CD4-positive, alpha-beta memory T cell (primary cell): ENCODE results near the gene PGLYRP1. TPM values are rescaled to one million over a fixed set of nuclear protein-coding genes. Genes with fewer than 3 reads are reported as not detected.
A peak's percentile ranks its signal among the peaks of the same experiment; 100 is the strongest.

Experiments
- CTCF ChIA-PET: fragments of 350-600 bp; sonication (Branson Sonifier 250); formaldehyde crosslinking; loops from one replicate; lab custom pipeline; 2021; ENCODE audit warnings: inconsistent platforms; ENCODE audit not compliant: partially characterized antibody; lab: Charles Lee
- POLR2A ChIA-PET: fragments of 350-600 bp; sonication (Branson Sonifier 250); formaldehyde crosslinking; loops from one replicate; lab custom pipeline; 2021; ENCODE audit not compliant: partially characterized antibody; lab: Charles Lee
- DNase-seq, 5 donors: peaks; one replicate each; pipeline versions ENCODE4 v3.0.0 to v3.0.0-alpha.2; 2020 to 2022; ENCODE audit warnings: mixed read lengths in 1 of 5
- H3K27ac ChIP-seq: one replicate; pipeline ENCODE4 v1.7.0; 2013; ENCODE audit warnings: low read depth, low read length
- H3K27me3 ChIP-seq: 2 replicates; pipeline ENCODE4 v1.7.0; 2013; ENCODE audit warnings: mild to moderate bottlenecking, low read length, moderate library complexity; ENCODE audit not compliant: insufficient read depth
- H3K36me3 ChIP-seq: 2 replicates; pipeline ENCODE4 v1.7.0; 2013; ENCODE audit warnings: mild to moderate bottlenecking, low read length, moderate library complexity; ENCODE audit not compliant: insufficient read depth
- H3K4me1 ChIP-seq: 2 replicates; pipeline ENCODE4 v1.7.0; 2013; ENCODE audit warnings: mild to moderate bottlenecking, low read length, moderate library complexity; ENCODE audit not compliant: insufficient read depth
- H3K4me3 ChIP-seq, 2 donors: one replicate each; pipeline ENCODE4 v1.7.0; 2013; ENCODE audit warnings: low read length in 2 of 2, mild to moderate bottlenecking in 1 of 2
- H3K9me3 ChIP-seq, 2 donors: one replicate each; pipeline ENCODE4 v1.7.0; 2013; ENCODE audit warnings: low read length in 2 of 2, control low read depth in 1 of 2; ENCODE audit not compliant: control insufficient read depth in 1 of 2
- H3K27ac Mint-ChIP-seq, 7 donors: one replicate each; pipeline ENCODE4 v1.8.0; 2020 to 2021; ENCODE audit warnings: mixed read lengths in 7 of 7, mild to moderate bottlenecking in 6 of 7, inconsistent platforms in 3 of 7, moderate library complexity in 3 of 7
- H3K27me3 Mint-ChIP-seq, 2 donors: one replicate each; pipeline ENCODE4 v1.8.0; 2020 to 2021; ENCODE audit warnings: mixed read lengths in 2 of 2
- H3K36me3 Mint-ChIP-seq, 2 donors: one replicate each; pipeline ENCODE4 v1.8.0; 2020 to 2021; ENCODE audit warnings: mixed read lengths in 2 of 2, inconsistent platforms in 1 of 2, mild to moderate bottlenecking in 1 of 2
- H3K4me1 Mint-ChIP-seq, 4 donors: one replicate each; pipeline ENCODE4 v1.8.0; 2020 to 2021; ENCODE audit warnings: mixed read lengths in 4 of 4, mild to moderate bottlenecking in 1 of 4
- H3K4me3 Mint-ChIP-seq, 8 donors: one replicate each; pipeline ENCODE4 v1.8.0; 2020 to 2021; ENCODE audit warnings: mixed read lengths in 8 of 8, mild to moderate bottlenecking in 7 of 8, moderate library complexity in 6 of 8, inconsistent platforms in 3 of 8
- H3K9me3 Mint-ChIP-seq, 8 donors: one replicate each; pipeline ENCODE4 v1.8.0; 2020 to 2021; ENCODE audit warnings: mixed read lengths in 8 of 8, mild to moderate bottlenecking in 5 of 8, inconsistent platforms in 3 of 8, moderate library complexity in 1 of 8
- intact Hi-C: fragments of 100-400 bp; cut with micrococcal nuclease; formaldehyde crosslinking; loops from one replicate; pipeline ENCODE4 v1.15.1; 2023
- microRNA-seq: library from miRNA; unstranded; fragments of <30 nt; microRNA quantifications from one replicate; pipeline ENCODE4 v1.2.0, GENCODE V29; 2021; ENCODE audit warnings: borderline replicate concordance, borderline number of aligned reads, borderline microRNAs expressed, mixed read lengths
- polyA plus RNA-seq, 2 donors: library from polyadenylated mRNA; unstranded; fragments of 300-500 nt; fragmentation: Illumina TruSeq; gene quantifications; one replicate each; pipeline ENCODE4 v1.2.3, GENCODE V29; 2021
- total RNA-seq, 2 experiments: library from RNA; stranded (reverse); gene quantifications; one replicate each; pipeline ENCODE4 v1.2.3, GENCODE V29; 2021

The PGLYRP1 gene
- total and polyA plus RNA-seq, 4 experiments from 2014 or later, result not detected

DNA sequence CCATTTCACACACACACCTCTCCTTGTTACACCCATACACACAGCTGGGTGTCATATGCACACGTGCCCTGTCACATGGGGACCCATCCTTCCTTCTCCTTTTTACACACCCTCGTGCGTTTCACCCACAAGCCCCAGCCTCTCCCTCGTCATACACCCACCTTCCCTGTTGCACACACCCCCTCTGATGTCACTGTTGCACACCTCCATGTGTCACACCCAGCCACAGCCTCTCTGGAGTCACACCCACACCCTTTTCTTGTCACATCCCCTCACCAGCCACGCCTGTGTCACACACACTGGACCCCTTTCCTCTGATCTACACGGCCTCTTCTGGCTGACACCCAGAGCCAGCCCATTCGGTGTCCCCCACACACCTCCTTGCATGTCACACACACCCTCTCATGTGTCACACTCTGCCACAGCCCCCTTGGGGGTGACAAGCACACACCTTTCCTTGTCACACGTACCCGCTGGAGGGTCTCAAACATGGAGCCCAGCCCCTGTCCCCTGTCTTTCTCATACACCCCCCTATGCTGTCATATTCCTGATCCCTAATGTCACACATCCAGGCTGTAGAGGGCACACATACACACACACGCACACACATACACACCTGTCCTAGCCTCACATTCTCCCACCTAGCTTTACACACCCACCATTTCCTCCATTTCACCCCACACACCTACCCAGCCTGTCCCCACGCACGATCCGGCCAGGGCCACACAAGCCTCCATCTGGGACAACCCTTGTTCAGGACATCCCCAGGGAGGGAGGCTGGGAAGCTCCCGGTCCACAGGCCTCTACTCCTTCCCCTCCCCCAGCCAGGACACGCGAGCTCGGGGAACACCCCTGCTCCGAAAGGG lies 50.5 kb downstream of the PGLYRP1 start:
- Mint-ChIP-seq H3K27me3 (peaks cover 48 to 64% of the 10 kb centered on the region in 2 donors), H3K27ac (peak overlapping the region in 4 of 7 donors; percentile 14 to 75 (median 26)), H3K4me1 (peaks cover 14 to 23% (median 18%) of the 10 kb centered on the region in 4 donors), H3K4me3 (peak overlapping the region; percentile 11 to 57 (median 43)), H3K36me3 (no peaks in the 10 kb centered on the region), H3K9me3 (peaks cover 0 to 4% (median 0%) of the 10 kb centered on the region in 8 donors)
- Histone ChIP-seq H3K9me3 (no peaks in the 10 kb centered on the region), H3K4me3 (no peak overlapping the region), H3K27ac (no peak overlapping the region), H3K27me3 (peaks cover 27% of the 10 kb centered on the region), H3K4me1 (peaks cover 24% of the 10 kb centered on the region), H3K36me3 (no peaks in the 10 kb centered on the region)
- POLR2A ChIA-PET, result no interaction called here
- peak; percentile 34 to 80 (median 49) for DNase-seq
- intact Hi-C loops, result no loop called here
- CTCF ChIA-PET, result no interaction called here

DNA sequence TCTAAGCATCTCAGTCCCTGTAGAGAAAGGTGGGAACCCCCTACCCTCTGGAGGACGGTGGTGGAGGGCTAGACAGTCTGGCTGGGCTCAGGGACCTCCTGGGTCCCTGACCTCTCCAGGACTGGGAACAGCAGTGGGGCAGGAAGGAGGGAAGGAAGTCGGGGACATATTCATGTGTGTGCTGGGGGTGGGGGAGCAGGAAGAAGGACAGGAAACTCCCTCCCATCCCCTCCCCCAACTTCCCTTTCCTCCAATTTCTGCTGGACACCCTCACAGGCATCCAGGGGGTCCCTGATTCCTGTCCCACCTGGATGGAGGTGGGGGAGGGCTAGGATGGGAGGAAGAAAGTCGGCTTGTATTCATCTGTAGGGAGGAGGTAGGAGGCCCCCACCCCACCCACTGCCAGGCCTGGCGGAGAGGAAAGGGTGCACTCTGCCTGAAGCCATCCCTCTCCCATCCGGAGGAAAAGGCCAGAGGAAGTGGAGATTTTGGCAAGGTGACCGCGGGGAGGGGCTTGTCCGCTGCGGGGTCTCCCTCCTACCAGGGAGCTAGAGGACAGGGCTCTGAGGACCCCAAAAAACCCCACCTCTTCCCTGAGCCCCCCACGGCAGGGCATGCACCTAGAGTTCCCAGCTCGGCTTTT lies 51.5 kb downstream of the PGLYRP1 start:
- peaks cover 14 to 23% (median 18%) of the 10 kb centered on the region in 4 donors for H3K4me1 Mint-ChIP-seq
- ChIA-PET CTCF (no interaction called here), POLR2A (no interaction called here)
- peak overlapping the region in 3 of 8 donors; percentile 40 to 57 (median 46) for H3K4me3 Mint-ChIP-seq
- peak overlapping the region in 2 of 7 donors; percentile 26 to 71 for H3K27ac Mint-ChIP-seq
- Histone ChIP-seq H3K36me3 (no peaks in the 10 kb centered on the region), H3K4me3 (no peak overlapping the region), H3K9me3 (no peaks in the 10 kb centered on the region), H3K27me3 (peaks cover 27% of the 10 kb centered on the region), H3K27ac (no peak overlapping the region), H3K4me1 (peaks cover 24% of the 10 kb centered on the region)
- H3K9me3 Mint-ChIP-seq, result peaks cover 0 to 4% (median 0%) of the 10 kb centered on the region in 8 donors
- no peaks in the 10 kb centered on the region for H3K36me3 Mint-ChIP-seq
- intact Hi-C loops, result no loop called here
- DNase-seq, result no peak
- peaks cover 44 to 65% of the 10 kb centered on the region in 2 donors for H3K27me3 Mint-ChIP-seq

DNA sequence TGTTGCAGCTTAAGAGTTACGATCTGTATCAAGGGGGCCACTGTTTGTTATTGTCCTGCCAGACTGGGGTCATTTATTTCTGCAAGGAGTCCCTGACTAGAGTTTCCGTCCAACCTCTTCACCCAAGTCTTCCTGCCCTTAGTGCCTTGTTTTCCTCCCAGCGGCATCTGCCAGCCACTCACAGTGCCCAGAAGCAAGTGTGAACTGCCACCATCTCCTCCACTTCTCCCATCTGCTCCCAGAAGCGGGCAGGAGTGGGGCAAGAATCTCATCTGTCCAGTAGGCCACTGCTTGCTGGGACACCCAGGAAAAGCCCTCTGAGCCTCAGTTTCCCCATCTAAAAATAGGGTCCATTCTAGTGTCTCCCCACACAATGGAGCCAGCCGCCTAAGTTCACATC lies 53.2 kb downstream of the PGLYRP1 start:
- Mint-ChIP-seq H3K4me3 (no peak overlapping the region), H3K27me3 (peaks cover 41 to 58% of the 10 kb centered on the region in 2 donors), H3K9me3 (peaks cover 0 to 4% (median 0%) of the 10 kb centered on the region in 8 donors), H3K36me3 (no peaks in the 10 kb centered on the region), H3K27ac (no peak overlapping the region), H3K4me1 (peaks cover 14 to 19% (median 16%) of the 10 kb centered on the region in 4 donors)
- Histone ChIP-seq H3K36me3 (no peaks in the 10 kb centered on the region), H3K27ac (no peak overlapping the region), H3K4me3 (no peak overlapping the region), H3K4me1 (peaks cover 24% of the 10 kb centered on the region), H3K27me3 (peaks cover 22% of the 10 kb centered on the region), H3K9me3 (no peaks in the 10 kb centered on the region)
- CTCF ChIA-PET, result no interaction called here
- intact Hi-C loops, result no loop called here
- DNase-seq, result no peak
- POLR2A ChIA-PET, result interaction anchor here (0.6 kb wide), 1 partner anchor 384 kb away, joined by 3 read pairs; no protein-coding TSS in a partner anchor

Small RNA genes within 50 kb of the gene (microRNA-seq; reads per million reads assigned to microRNA genes)
- gene MIR769, result 132 reads per million, percentile 71 among the genes with 10 or more reads in this experiment

Other genes starting within 250 kb of the PGLYRP1 start
- gene DMPK, start 240.6 kb downstream of the PGLYRP1 start, total RNA-seq, result 10 to 100 TPM; 30.8 to 32.9 TPM
- gene DMPK, start 240.6 kb downstream of the PGLYRP1 start, polyA plus RNA-seq, result 1 to 10 TPM in 1 of 2 donors, not detected in 1; 1.3 TPM
- gene DMWD, start 230.2 kb downstream of the PGLYRP1 start, total RNA-seq, result 10 to 100 TPM; 49.3 to 52.6 TPM
- 10 to 100 TPM in 1 of 2 donors, 1 to 10 TPM in 1; 6.9 to 11.7 TPM for gene DMWD, start 230.2 kb downstream of the PGLYRP1 start, polyA plus RNA-seq
- under 1 TPM; 0.29 to 0.39 TPM for gene RSPH6A, start 207.7 kb downstream of the PGLYRP1 start, total RNA-seq
- gene RSPH6A, start 207.7 kb downstream of the PGLYRP1 start, polyA plus RNA-seq, result not detected
- gene SYMPK, start 159.9 kb downstream of the PGLYRP1 start, total RNA-seq, result 10 to 100 TPM; 93.9 to 98.2 TPM
- gene SYMPK, start 159.9 kb downstream of the PGLYRP1 start, polyA plus RNA-seq, result 10 to 100 TPM in 1 of 2 donors, 1 to 10 TPM in 1; 6.0 to 17.5 TPM
- not detected for gene FOXA3, start 158.7 kb downstream of the PGLYRP1 start, total RNA-seq
- not detected for gene FOXA3, start 158.7 kb downstream of the PGLYRP1 start, polyA plus RNA-seq
- 10 to 100 TPM; 33.7 to 35.8 TPM for gene IRF2BP1, start 136.9 kb downstream of the PGLYRP1 start, total RNA-seq
- gene IRF2BP1, start 136.9 kb downstream of the PGLYRP1 start, polyA plus RNA-seq, result 1 to 10 TPM; 2.4 to 8.2 TPM
- gene MYPOP, start 120.4 kb downstream of the PGLYRP1 start, total RNA-seq, result 10 to 100 TPM; 12.9 to 15.1 TPM
- gene MYPOP, start 120.4 kb downstream of the PGLYRP1 start, polyA plus RNA-seq, result under 1 TPM; 0.10 to 0.87 TPM
- gene NANOS2, start 108.3 kb downstream of the PGLYRP1 start, total RNA-seq, result not detected
- gene NANOS2, start 108.3 kb downstream of the PGLYRP1 start, polyA plus RNA-seq, result not detected
- gene NOVA2, start 49.2 kb downstream of the PGLYRP1 start, total RNA-seq, result not detected
- gene NOVA2, start 49.2 kb downstream of the PGLYRP1 start, polyA plus RNA-seq, result not detected
- 10 to 100 TPM; 37.4 to 39.6 TPM for gene CCDC61, start 27.6 kb downstream of the PGLYRP1 start, total RNA-seq
- 1 to 10 TPM; 6.4 to 9.2 TPM for gene CCDC61, start 27.6 kb downstream of the PGLYRP1 start, polyA plus RNA-seq
- gene IGFL4, start 17.9 kb upstream of the PGLYRP1 start, total RNA-seq, result not detected
- not detected for gene IGFL4, start 17.9 kb upstream of the PGLYRP1 start, polyA plus RNA-seq
- not detected for gene IGFL3, start 101.6 kb upstream of the PGLYRP1 start, total RNA-seq
- not detected for gene IGFL3, start 101.6 kb upstream of the PGLYRP1 start, polyA plus RNA-seq
- under 1 TPM in 1 of 2 experiments, not detected in 1; 0.47 TPM for gene IGFL2, start 125.2 kb upstream of the PGLYRP1 start, total RNA-seq
- gene IGFL2, start 125.2 kb upstream of the PGLYRP1 start, polyA plus RNA-seq, result under 1 TPM in 1 of 2 donors, not detected in 1; 0.28 TPM
- gene IGFL1, start 206.7 kb upstream of the PGLYRP1 start, total RNA-seq, result not detected
- not detected for gene IGFL1, start 206.7 kb upstream of the PGLYRP1 start, polyA plus RNA-seq